DOHH2 (cell line): Measurements from ENCODE around the gene SLC25A25.

Experiments used
- H3F3A ChIP-seq: fragments of 200-600 bp; sonication (generic), shearing (Covaris generic); 2 replicates; pipeline ENCODE4 v1.6.0; 2016; ENCODE audit warnings: antibody characterized with exemption, mild to moderate bottlenecking; ENCODE audit not compliant: control insufficient read depth, insufficient read depth
- H3K27ac ChIP-seq: fragments of 200-600 bp; sonication (generic); 2 replicates; pipeline ENCODE4 v1.5.1; 2014; ENCODE audit warnings: low read depth, mild to moderate bottlenecking, low read length, moderate library complexity
- H3K27me3 ChIP-seq: fragments of 200-600 bp; sonication (generic); 2 replicates; pipeline ENCODE4 v1.6.1; 2014; ENCODE audit warnings: mild to moderate bottlenecking, low read length, mixed read lengths; ENCODE audit not compliant: control insufficient read depth
- H3K36me3 ChIP-seq: fragments of 200-600 bp; sonication (generic); 2 replicates; pipeline ENCODE4 v1.6.1; 2014; ENCODE audit warnings: mild to moderate bottlenecking, low read length, moderate library complexity, mixed read lengths; ENCODE audit not compliant: control insufficient read depth
- H3K4me1 ChIP-seq: fragments of 200-600 bp; sonication (generic); 2 replicates; pipeline ENCODE4 v1.6.1; 2014; ENCODE audit warnings: mild to moderate bottlenecking, low read length, mixed read lengths; ENCODE audit not compliant: control insufficient read depth
- H3K4me2 ChIP-seq: fragments of 200-600 bp; sonication (generic); 2 replicates; pipeline ENCODE4 v1.6.0; 2014; ENCODE audit warnings: mild to moderate bottlenecking, low read length, moderate library complexity
- H3K4me3 ChIP-seq: fragments of 200-600 bp; sonication (generic); 2 replicates; pipeline ENCODE4 v1.5.1; 2014; ENCODE audit warnings: mild to moderate bottlenecking, low read length, mixed read lengths
- H3K79me2 ChIP-seq: fragments of 200-600 bp; sonication (generic); 2 replicates; pipeline ENCODE4 v1.6.1; 2014; ENCODE audit warnings: mild to moderate bottlenecking, low read length, mixed read lengths; ENCODE audit not compliant: control insufficient read depth
- H3K9me2 ChIP-seq: fragments of 200-600 bp; sonication (generic); replicated peaks from 2 replicates; pipeline ENCODE4 v1.6.1; 2014; ENCODE audit warnings: mild to moderate bottlenecking, low read length, mixed read lengths; ENCODE audit not compliant: control insufficient read depth
- H3K9me3 ChIP-seq: fragments of 200-600 bp; sonication (generic); 2 replicates; pipeline ENCODE4 v1.6.1; 2014; ENCODE audit warnings: antibody characterized with exemption, low read length, mixed read lengths; ENCODE audit not compliant: control insufficient read depth, insufficient read depth
- H4K20me1 ChIP-seq: fragments of 200-600 bp; sonication (generic); 2 replicates; pipeline ENCODE4 v1.6.0; 2014; ENCODE audit warnings: low read depth, mild to moderate bottlenecking, antibody characterized with exemption, low read length, moderate library complexity; ENCODE audit not compliant: control insufficient read depth, insufficient read depth
- CTCF ChIP-seq: fragments of 200-600 bp; sonication (generic); IDR thresholded peaks from one replicate; pipeline ENCODE4 v1.5.1; 2014; ENCODE audit warnings: antibody characterized with exemption, mild to moderate bottlenecking, low read depth, low read length; ENCODE audit not compliant: poor library complexity, severe bottlenecking
- EZH2phosphoT487 ChIP-seq: fragments of 200-600 bp; sonication (generic); IDR thresholded peaks from 2 replicates; pipeline ENCODE4 v1.6.1; 2017; ENCODE audit warnings: borderline replicate concordance, mild to moderate bottlenecking, antibody characterized with exemption, low read length, moderate library complexity, mixed read lengths

Gene SLC25A25

GRCh38 chr9:128124873-128125579 is 57.0 kb downstream of the SLC25A25 start:
- Histone ChIP-seq H3F3A (no peaks in the 10 kb centered on the region), H3K27me3 (no peaks in the 10 kb centered on the region), H3K9me2 (no peaks in the 10 kb centered on the region), H3K27ac (no peak overlapping the region), H3K9me3 (no peaks in the 10 kb centered on the region), H3K4me1 (peaks cover 24% of the 10 kb centered on the region), H3K4me2 (peak overlapping the region; percentile 88), H3K79me2 (peaks cover 34% of the 10 kb centered on the region), H3K36me3 (peaks cover 61% of the 10 kb centered on the region), H3K4me3 (peak overlapping the region; percentile 92), H4K20me1 (peaks cover 6% of the 10 kb centered on the region; the same call in 1 of the 2 replicates)
- peak; percentile 93 for TF ChIP-seq CTCF
- no peak for TF ChIP-seq EZH2phosphoT487

GRCh38 chr9:128125580-128126354 is 57.7 kb downstream of the SLC25A25 start:
- H3K4me2 ChIP-seq = peak overlapping the region; percentile 88
- H3K27me3 ChIP-seq = no peaks in the 10 kb centered on the region
- H3K4me3 ChIP-seq = peak overlapping the region; percentile 92
- H3K9me3 ChIP-seq = no peaks in the 10 kb centered on the region
- H3F3A ChIP-seq = no peaks in the 10 kb centered on the region
- H3K36me3 ChIP-seq = peaks cover 53% of the 10 kb centered on the region
- peaks cover 24% of the 10 kb centered on the region for H3K4me1 ChIP-seq
- H3K9me2 ChIP-seq = no peaks in the 10 kb centered on the region
- H3K79me2 ChIP-seq = peaks cover 34% of the 10 kb centered on the region
- H3K27ac ChIP-seq = peak overlapping the region; percentile 3
- H4K20me1 ChIP-seq = peaks cover 6% of the 10 kb centered on the region; the same call in 1 of the 2 replicates
- TF ChIP-seq EZH2phosphoT487 = no peak
- no peak for TF ChIP-seq CTCF

- peaks cover 6% of the 10 kb centered on the region; the same call in 1 of the 2 replicates for H4K20me1 ChIP-seq
- peaks cover 38% of the 10 kb centered on the region for H3K36me3 ChIP-seq
- H3K79me2 ChIP-seq = peaks cover 34% of the 10 kb centered on the region
- TF ChIP-seq CTCF (no peak), EZH2phosphoT487 (no peak)
- peaks cover 24% of the 10 kb centered on the region for H3K4me1 ChIP-seq
- no peaks in the 10 kb centered on the region for H3K9me3 ChIP-seq
- H3K27ac ChIP-seq = peak within 1 kb of the TSS; percentile 93
- peak within 1 kb of the TSS; percentile 88 for H3K4me2 ChIP-seq
- H3K27me3 ChIP-seq = peaks cover under 1% of the 10 kb centered on the region; the same call in 1 of the 2 replicates
- H3K4me3 ChIP-seq = peak within 1 kb of the TSS; percentile 92
- H3K9me2 ChIP-seq = no peaks in the 10 kb centered on the region
- H3F3A ChIP-seq = no peaks in the 10 kb centered on the region
Observed at GRCh38 chr9:128127568-128127989, 59.5 kb downstream of the SLC25A25 start, which contains the start of gene PTGES2. Gene PTGES2, minus strand, starts transcription at chr9:128127729. Its CDS starts 12 bp downstream, at chr9:128127717.
